ENCODE measurements around the gene COQ10B.
"Not testable (repeated sequence)": the region's sequence is repeated elsewhere in the genome, so short reads cannot be mapped to it uniquely, and the experiment has no call there.

Gene COQ10B

GRCh38 chr2:197434541-197435513, 18.5 kb upstream of the COQ10B start, which contains the start of gene SF3B1:
TSS of gene SF3B1 (minus strand) at chr2:197435028. CDS start at chr2:197434999, 29 bp downstream.
- Mint-ChIP-seq H3K36me3 (peaks cover 15 to 20% of the 10 kb centered on the region in 2 donors), H3K9me3 (no peaks in the 10 kb centered on the region), H3K27me3 (no peaks in the 10 kb centered on the region), H3K4me3 (peak within 1 kb of the TSS; percentile 87 to 94), H3K4me1 (peaks cover 24 to 43% of the 10 kb centered on the region in 2 donors), H3K27ac (peak within 1 kb of the TSS; percentile 100)
- ATAC-seq (replicated peaks): peak; percentile 96 to 98
- peak; percentile 99 for DNase-seq

GRCh38 chr2:197435598-197436420, 17.5 kb upstream of the COQ10B start:
- Mint-ChIP-seq H3K36me3 (peaks cover 12 to 16% of the 10 kb centered on the region in 2 donors), H3K4me3 (peak overlapping the region; percentile 87 to 94), H3K4me1 (peaks cover 20 to 33% of the 10 kb centered on the region in 2 donors), H3K27me3 (no peaks in the 10 kb centered on the region), H3K27ac (peak overlapping the region; percentile 100), H3K9me3 (no peaks in the 10 kb centered on the region)
- ATAC-seq (replicated peaks): peak in 1 of 2 donors; percentile 1
- no peak for DNase-seq

GRCh38 chr2:197437380-197437779, 16.0 kb upstream of the COQ10B start:
- ATAC-seq (replicated peaks) (no peak), DNase-seq (no peak)
- Mint-ChIP-seq H3K36me3 (peaks cover 6 to 11% of the 10 kb centered on the region in 2 donors), H3K27ac (no peak overlapping the region), H3K27me3 (no peaks in the 10 kb centered on the region), H3K9me3 (no peaks in the 10 kb centered on the region), H3K4me1 (peaks cover 11 to 17% of the 10 kb centered on the region in 2 donors), H3K4me3 (no peak overlapping the region)

GRCh38 chr2:197442857-197443256, 10.5 kb upstream of the COQ10B start:
- H3K4me1 Mint-ChIP-seq: no peaks in the 10 kb centered on the region
- H3K4me3 Mint-ChIP-seq: no peak overlapping the region
- no peak for DNase-seq
- no peaks in the 10 kb centered on the region for H3K36me3 Mint-ChIP-seq
- H3K27ac Mint-ChIP-seq: no peak overlapping the region
- H3K27me3 Mint-ChIP-seq: peaks cover 0 to 5% of the 10 kb centered on the region in 2 donors
- no peak for ATAC-seq (replicated peaks)
- no peaks in the 10 kb centered on the region for H3K9me3 Mint-ChIP-seq

- Mint-ChIP-seq H3K9me3 (no peaks in the 10 kb centered on the region), H3K4me3 (no peak overlapping the region), H3K27ac (no peak overlapping the region), H3K27me3 (peaks cover 0 to 5% of the 10 kb centered on the region in 2 donors), H3K4me1 (no peaks in the 10 kb centered on the region), H3K36me3 (no peaks in the 10 kb centered on the region)
- DNase-seq (no peak), ATAC-seq (replicated peaks) (no peak)
Observed at GRCh38 chr2:197445746-197446145, 7.6 kb upstream of the COQ10B start.

- no peak overlapping the region for H3K27ac Mint-ChIP-seq
- no peak overlapping the region for H3K4me3 Mint-ChIP-seq
- peaks cover 0 to 2% of the 10 kb centered on the region in 2 donors for H3K4me1 Mint-ChIP-seq
- H3K9me3 Mint-ChIP-seq: no peaks in the 10 kb centered on the region
- DNase-seq: no peak
- ATAC-seq (replicated peaks): no peak
- H3K27me3 Mint-ChIP-seq: peaks cover 0 to 5% of the 10 kb centered on the region in 2 donors
- H3K36me3 Mint-ChIP-seq: no peaks in the 10 kb centered on the region
Observed at GRCh38 chr2:197446844-197447243, 6.5 kb upstream of the COQ10B start.

GRCh38 chr2:197450465-197450864, 2.9 kb upstream of the COQ10B start:
- no peak for ATAC-seq (replicated peaks)
- H3K4me3 Mint-ChIP-seq: no peak overlapping the region

GRCh38 chr2:197450935-197451358, 2.4 kb upstream of the COQ10B start:
- H3K9me3 Mint-ChIP-seq; DNase-seq; H3K4me3 Mint-ChIP-seq; H3K27me3 Mint-ChIP-seq; H3K36me3 Mint-ChIP-seq; ATAC-seq (replicated peaks): not testable (repeated sequence)
- peaks cover 13 to 22% of the 10 kb centered on the region in 2 donors for H3K4me1 Mint-ChIP-seq
- H3K27ac Mint-ChIP-seq: peak overlapping the region; percentile 59

More at GRCh38 chr2:197450465-197450864, 2.9 kb upstream of the COQ10B start:
- H3K27ac Mint-ChIP-seq: no peak overlapping the region
- peaks cover 0 to 2% of the 10 kb centered on the region in 2 donors for H3K36me3 Mint-ChIP-seq
- H3K9me3 Mint-ChIP-seq: peaks cover 0 to 4% of the 10 kb centered on the region in 2 donors
- H3K4me1 Mint-ChIP-seq: peaks cover 11 to 17% of the 10 kb centered on the region in 2 donors
- DNase-seq: no peak
- H3K27me3 Mint-ChIP-seq: no peaks in the 10 kb centered on the region

GRCh38 chr2:197452754-197453122, 614 bp upstream of the COQ10B start:
- peak overlapping the region; percentile 96 to 98 for H3K4me3 Mint-ChIP-seq
- H3K9me3 Mint-ChIP-seq: peaks cover 0 to 4% of the 10 kb centered on the region in 2 donors
- peaks cover 4 to 5% of the 10 kb centered on the region in 2 donors for H3K36me3 Mint-ChIP-seq
- no peak for ATAC-seq (replicated peaks)
- no peaks in the 10 kb centered on the region for H3K27me3 Mint-ChIP-seq
- peak overlapping the region; percentile 100 for H3K27ac Mint-ChIP-seq
- peaks cover 13 to 37% of the 10 kb centered on the region in 2 donors for H3K4me1 Mint-ChIP-seq
- no peak for DNase-seq

GRCh38 chr2:197453914-197454398, 604 bp downstream of the COQ10B start:
- Mint-ChIP-seq H3K27ac (peak overlapping the region; percentile 100), H3K4me3 (peak overlapping the region; percentile 96 to 98), H3K27me3 (no peaks in the 10 kb centered on the region), H3K4me1 (peaks cover 17 to 41% of the 10 kb centered on the region in 2 donors), H3K36me3 (peaks cover 4 to 5% of the 10 kb centered on the region in 2 donors), H3K9me3 (peaks cover 0 to 4% of the 10 kb centered on the region in 2 donors)
- DNase-seq: no peak
- ATAC-seq (replicated peaks): peak; percentile 54 to 58

GRCh38 chr2:197454923-197455322, 1.6 kb downstream of the COQ10B start:
- DNase-seq (no peak), ATAC-seq (replicated peaks) (no peak)
- peaks cover 0 to 4% of the 10 kb centered on the region in 2 donors for H3K9me3 Mint-ChIP-seq
- peak overlapping the region; percentile 44 to 96 for H3K4me3 Mint-ChIP-seq
- peaks cover 17 to 41% of the 10 kb centered on the region in 2 donors for H3K4me1 Mint-ChIP-seq
- H3K36me3 Mint-ChIP-seq: peaks cover 8% of the 10 kb centered on the region in 2 donors
- no peaks in the 10 kb centered on the region for H3K27me3 Mint-ChIP-seq
- H3K27ac Mint-ChIP-seq: no peak overlapping the region

- H3K36me3 Mint-ChIP-seq: peaks cover 9% of the 10 kb centered on the region in 2 donors
- peaks cover 17 to 41% of the 10 kb centered on the region in 2 donors for H3K4me1 Mint-ChIP-seq
- H3K27ac Mint-ChIP-seq: no peak overlapping the region
- DNase-seq (no peak), ATAC-seq (replicated peaks) (no peak)
- peaks cover 0 to 4% of the 10 kb centered on the region in 2 donors for H3K9me3 Mint-ChIP-seq
- H3K27me3 Mint-ChIP-seq: no peaks in the 10 kb centered on the region
- no peak overlapping the region for H3K4me3 Mint-ChIP-seq
Observed at GRCh38 chr2:197455428-197455827, 2.1 kb downstream of the COQ10B start.

GRCh38 chr2:197460649-197461048, 7.3 kb downstream of the COQ10B start:
- no peak overlapping the region for H3K4me3 Mint-ChIP-seq
- no peaks in the 10 kb centered on the region for H3K9me3 Mint-ChIP-seq
- no peaks in the 10 kb centered on the region for H3K27me3 Mint-ChIP-seq
- peaks cover 6 to 22% of the 10 kb centered on the region in 2 donors for H3K4me1 Mint-ChIP-seq
- peaks cover 16 to 22% of the 10 kb centered on the region in 2 donors for H3K36me3 Mint-ChIP-seq
- no peak overlapping the region for H3K27ac Mint-ChIP-seq
- DNase-seq (no peak), ATAC-seq (replicated peaks) (no peak)

GRCh38 chr2:197461057-197461456, 7.7 kb downstream of the COQ10B start:
- H3K36me3 Mint-ChIP-seq: peaks cover 17 to 20% of the 10 kb centered on the region in 2 donors
- ATAC-seq (replicated peaks): no peak
- H3K9me3 Mint-ChIP-seq: no peaks in the 10 kb centered on the region
- H3K27me3 Mint-ChIP-seq: no peaks in the 10 kb centered on the region
- H3K4me1 Mint-ChIP-seq: peaks cover 5 to 18% of the 10 kb centered on the region in 2 donors
- H3K27ac Mint-ChIP-seq: no peak overlapping the region
- no peak for DNase-seq
- H3K4me3 Mint-ChIP-seq: no peak overlapping the region
